Heart left ventricle (tissue), 13 donors: ENCODE measurements around the gene RMND5A.

Experiments
- CTCF ChIP-seq, 12 donors: fragments of 200-600 bp; sonication (generic) in 4 of 12; IDR thresholded peaks; one replicate each; pipeline versions ENCODE4 v1.5.0 to v1.8.0; 2018 to 2022; ENCODE audit warnings: antibody characterized with exemption in 12 of 12, mild to moderate bottlenecking in 5 of 12
- POLR2A ChIP-seq, 2 donors: fragments of 450-650 bp; IDR thresholded peaks; one replicate each; pipeline ENCODE4 v1.6.1; 2017; ENCODE audit warnings: antibody characterized with exemption in 2 of 2, mild to moderate bottlenecking in 2 of 2, moderate library complexity in 2 of 2
- donor health status: ischemic (EF 13 %, LVEDD 7.1; RV severe dilation, severe dysfunction).
- donor health status: DM: no; HTN: yes; CAD: no.
- donor health status: DM: no; HTN: no; CAD: no.
- donor health status: ischemic (EF 25% LVEDD 6.9; RV normal size, moderate dysfunction).
- donor health status: ischemic (EF 25% LVEDD 5.7; RV mildly dilated, moderate dysfunction).
- donor health status: ischemic (EF 35%, LVEDD 5.7; RV mildly dilated, moderate dysfunction).
- donor health status: nonischemic (EF 11% LVEDD 7.7; RV severe dilation, severe dysfunction).
- donor health status: DM: yes; HTN: yes; CAD: no.
- donor health status: PGD.
- donor health status: ischemic (EF 29% LVEDD 5.4; RV normal size, mild dysfunction).
- donor health status: nonischemic (EF 23%, LVEDD 6.1; RV moderate dilation, normal function).

- no peak for TF ChIP-seq CTCF (IDR thresholded peaks at IDR 0.05)
- TF ChIP-seq POLR2A (IDR thresholded peaks at IDR 0.05): no peak
Observed at GRCh38 chr2:86673986-86674670, 46.0 kb upstream of the RMND5A start.
